ENCODE measurements around the gene RCAN2.

- TF ChIP-seq, protein P1, sequence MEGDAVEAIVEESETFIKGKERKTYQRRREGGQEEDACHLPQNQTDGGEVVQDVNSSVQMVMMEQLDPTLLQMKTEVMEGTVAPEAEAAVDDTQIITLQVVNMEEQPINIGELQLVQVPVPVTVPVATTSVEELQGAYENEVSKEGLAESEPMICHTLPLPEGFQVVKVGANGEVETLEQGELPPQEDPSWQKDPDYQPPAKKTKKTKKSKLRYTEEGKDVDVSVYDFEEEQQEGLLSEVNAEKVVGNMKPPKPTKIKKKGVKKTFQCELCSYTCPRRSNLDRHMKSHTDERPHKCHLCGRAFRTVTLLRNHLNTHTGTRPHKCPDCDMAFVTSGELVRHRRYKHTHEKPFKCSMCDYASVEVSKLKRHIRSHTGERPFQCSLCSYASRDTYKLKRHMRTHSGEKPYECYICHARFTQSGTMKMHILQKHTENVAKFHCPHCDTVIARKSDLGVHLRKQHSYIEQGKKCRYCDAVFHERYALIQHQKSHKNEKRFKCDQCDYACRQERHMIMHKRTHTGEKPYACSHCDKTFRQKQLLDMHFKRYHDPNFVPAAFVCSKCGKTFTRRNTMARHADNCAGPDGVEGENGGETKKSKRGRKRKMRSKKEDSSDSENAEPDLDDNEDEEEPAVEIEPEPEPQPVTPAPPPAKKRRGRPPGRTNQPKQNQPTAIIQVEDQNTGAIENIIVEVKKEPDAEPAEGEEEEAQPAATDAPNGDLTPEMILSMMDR (IDR thresholded peaks at IDR 0.05): no peak
- TF ChIP-seq EZH2 (IDR thresholded peaks at IDR 0.05; ENCODE audit: borderline replicate concordance, insufficient read depth, low read depth, low read length, poor library complexity, severe bottlenecking): no peak
These were observed 291.9 kb downstream of the RCAN2 start for GRCh38 chr6:46199387-46199786.

Measured in B cell (primary cell).